Fibroblast of lung (primary cell): ENCODE measurements around the gene EEF2K. TPM values are rescaled to one million over a fixed set of nuclear protein-coding genes. Genes with fewer than 3 reads are reported as not detected.

Source experiments
- DNase-seq, 2 donors: peaks; one replicate each; pipeline versions ENCODE4 v3.0.0 to v3.0.0-alpha.2; 2010; ENCODE audit warnings: low read depth in 2 of 2
- H2AFZ ChIP-seq: 2 replicates; pipeline ENCODE4 v1.5.1; 2012; ENCODE audit warnings: low read length, control low read depth, inconsistent platforms
- H3K27ac ChIP-seq: 2 replicates; pipeline ENCODE4 v1.5.1; 2011; ENCODE audit warnings: low read length, control low read depth; ENCODE audit not compliant: insufficient read depth
- H3K27me3 ChIP-seq: 2 replicates; pipeline ENCODE4 v1.5.1; 2011; ENCODE audit warnings: mild to moderate bottlenecking, low read length; ENCODE audit not compliant: control insufficient read depth, insufficient read depth
- H3K36me3 ChIP-seq: 2 replicates; pipeline ENCODE4 v1.5.1; 2011; ENCODE audit warnings: low read length; ENCODE audit not compliant: control insufficient read depth, insufficient read depth
- H3K4me1 ChIP-seq: 2 replicates; pipeline ENCODE4 v1.5.1; 2011; ENCODE audit warnings: low read length; ENCODE audit not compliant: control insufficient read depth, insufficient read depth; ENCODE audit errors: extremely low read depth
- H3K4me2 ChIP-seq: 2 replicates; pipeline ENCODE4 v1.5.1; 2011; ENCODE audit warnings: low read length, control low read depth; ENCODE audit not compliant: insufficient read depth; ENCODE audit errors: extremely low read depth
- H3K4me3 ChIP-seq, 4 experiments: fragments of 200-600 bp in 1 of 4; sonication (generic) in 1 of 4; replicated peaks in 1 of 4; 2 replicates each; pipeline ENCODE4 v1.5.1; 2011 to 2016; ENCODE audit warnings: low read length in 4 of 4, low read depth in 3 of 4, mild to moderate bottlenecking in 3 of 4, control low read depth in 2 of 4, inconsistent platforms in 1 of 4, mixed read lengths in 1 of 4; ENCODE audit not compliant: insufficient read depth in 1 of 4; ENCODE audit errors: control extremely low read depth in 1 of 4
- H3K79me2 ChIP-seq: 2 replicates; pipeline ENCODE4 v1.5.1; 2012; ENCODE audit warnings: mild to moderate bottlenecking, low read length, inconsistent platforms; ENCODE audit not compliant: control insufficient read depth, insufficient read depth
- H3K9ac ChIP-seq: 2 replicates; pipeline ENCODE4 v1.5.1; 2011; ENCODE audit warnings: mild to moderate bottlenecking, low read length, control low read depth; ENCODE audit not compliant: insufficient read depth
- H3K9me3 ChIP-seq: 2 replicates; pipeline ENCODE4 v1.5.1; 2012; ENCODE audit warnings: low read depth, low read length; ENCODE audit not compliant: control insufficient read depth, insufficient read depth
- H4K20me1 ChIP-seq: 2 replicates; pipeline ENCODE4 v1.5.1; 2011; ENCODE audit warnings: low read length; ENCODE audit not compliant: control insufficient read depth, insufficient read depth; ENCODE audit errors: extremely low read depth
- EZH2 ChIP-seq: IDR thresholded peaks from 2 replicates; pipeline ENCODE4 v1.5.1; 2012; ENCODE audit warnings: low read length, control low read depth, mild to moderate bottlenecking; ENCODE audit errors: missing control alignments
- polyA plus RNA-seq, 2 donors: library from polyadenylated mRNA; depleted of rRNA in 1 of 2; stranded (reverse) in 1 of 2; unstranded in 1 of 2; fragments of >200 nt; gene quantifications; 2 replicates each; pipeline ENCODE4 v1.2.1, GENCODE V29; 2011 to 2012; ENCODE audit warnings: missing spikeins in 1 of 2
- total RNA-seq: library from RNA; depleted of rRNA; stranded (reverse); fragments of >200 nt; gene quantifications from 2 replicates; pipeline ENCODE4 v1.2.1, GENCODE V29; 2014
- TF ChIP-seq, protein P1 (sequence below), 2 donors: IDR thresholded peaks in 1 of 2; conservative IDR thresholded peaks in 1 of 2; 1 replicate in 1 of 2; 2 replicates in 1 of 2; pipeline ENCODE4 v1.5.1; 2011 to 2012; ENCODE audit warnings: low read length in 2 of 2, control low read depth in 1 of 2, inconsistent platforms in 1 of 2, low read depth in 1 of 2, mild to moderate bottlenecking in 1 of 2

EEF2K gene
- total and polyA plus RNA-seq, 2 donors (not counting 1 experiment from before 2014, with no cell fraction given): 8.9 to 22.6 TPM

DNA sequence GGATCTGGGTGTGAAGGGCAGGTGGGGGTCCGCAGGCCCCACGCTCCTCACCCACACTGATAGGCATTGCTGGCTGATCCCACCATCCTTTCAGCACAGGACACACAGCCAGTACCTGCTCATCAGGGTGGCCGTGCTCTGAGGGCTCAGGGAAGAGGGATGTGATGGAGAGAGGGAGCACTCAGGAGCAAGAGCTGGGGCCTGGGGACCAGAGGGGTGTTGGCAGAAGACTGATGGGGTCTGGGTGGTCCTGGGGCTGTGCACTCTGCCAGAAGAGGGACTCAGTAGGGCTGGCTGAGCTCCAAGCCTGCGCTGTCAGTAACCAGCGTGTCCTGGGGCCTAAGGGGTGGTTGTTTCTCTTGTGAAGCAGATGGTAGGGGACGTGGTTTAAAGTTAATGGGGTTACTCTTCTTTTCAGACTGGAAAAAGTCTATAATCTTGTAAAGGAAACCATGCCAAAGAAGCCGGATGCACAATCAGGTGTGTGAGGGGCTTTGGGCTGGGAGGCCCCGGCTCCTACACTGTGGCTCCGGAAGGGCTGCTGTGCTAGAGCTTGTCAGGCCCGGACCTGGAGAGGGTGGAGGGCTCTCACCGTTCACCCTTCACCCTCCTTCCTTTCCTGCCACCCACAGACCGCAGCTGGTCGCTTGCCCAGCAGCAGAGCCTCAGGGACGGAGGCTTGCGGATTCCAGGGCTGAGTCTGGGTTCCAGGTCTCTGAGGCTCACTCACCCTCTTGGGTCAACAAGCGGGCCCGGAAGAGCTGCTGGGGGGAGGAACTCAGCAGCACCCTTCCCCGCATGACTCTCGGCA is 118.9 kb downstream of the EEF2K start:
- no peak overlapping the region for H3K4me3 ChIP-seq
- no peaks in the 10 kb centered on the region for H3K9me3 ChIP-seq
- no peak overlapping the region for H2AFZ ChIP-seq
- H3K27ac ChIP-seq: no peak overlapping the region
- no peak for TF ChIP-seq EZH2
- TF ChIP-seq, protein P1, sequence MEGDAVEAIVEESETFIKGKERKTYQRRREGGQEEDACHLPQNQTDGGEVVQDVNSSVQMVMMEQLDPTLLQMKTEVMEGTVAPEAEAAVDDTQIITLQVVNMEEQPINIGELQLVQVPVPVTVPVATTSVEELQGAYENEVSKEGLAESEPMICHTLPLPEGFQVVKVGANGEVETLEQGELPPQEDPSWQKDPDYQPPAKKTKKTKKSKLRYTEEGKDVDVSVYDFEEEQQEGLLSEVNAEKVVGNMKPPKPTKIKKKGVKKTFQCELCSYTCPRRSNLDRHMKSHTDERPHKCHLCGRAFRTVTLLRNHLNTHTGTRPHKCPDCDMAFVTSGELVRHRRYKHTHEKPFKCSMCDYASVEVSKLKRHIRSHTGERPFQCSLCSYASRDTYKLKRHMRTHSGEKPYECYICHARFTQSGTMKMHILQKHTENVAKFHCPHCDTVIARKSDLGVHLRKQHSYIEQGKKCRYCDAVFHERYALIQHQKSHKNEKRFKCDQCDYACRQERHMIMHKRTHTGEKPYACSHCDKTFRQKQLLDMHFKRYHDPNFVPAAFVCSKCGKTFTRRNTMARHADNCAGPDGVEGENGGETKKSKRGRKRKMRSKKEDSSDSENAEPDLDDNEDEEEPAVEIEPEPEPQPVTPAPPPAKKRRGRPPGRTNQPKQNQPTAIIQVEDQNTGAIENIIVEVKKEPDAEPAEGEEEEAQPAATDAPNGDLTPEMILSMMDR (conservative IDR thresholded peaks at IDR 0.05 in 1 of 2, IDR thresholded peaks at IDR 0.05 in 1 of 2; ENCODE audit: low read depth in 1 of 2, low read length in 2 of 2): no peak
- peaks cover 33% of the 10 kb centered on the region for H3K36me3 ChIP-seq
- no peaks in the 10 kb centered on the region for H3K27me3 ChIP-seq
- H3K79me2 ChIP-seq: no peaks in the 10 kb centered on the region
- no peak overlapping the region for H3K4me2 ChIP-seq
- H3K9ac ChIP-seq: no peak overlapping the region
- no peaks in the 10 kb centered on the region for H4K20me1 ChIP-seq
- no peak for DNase-seq
- no peaks in the 10 kb centered on the region for H3K4me1 ChIP-seq

DNA sequence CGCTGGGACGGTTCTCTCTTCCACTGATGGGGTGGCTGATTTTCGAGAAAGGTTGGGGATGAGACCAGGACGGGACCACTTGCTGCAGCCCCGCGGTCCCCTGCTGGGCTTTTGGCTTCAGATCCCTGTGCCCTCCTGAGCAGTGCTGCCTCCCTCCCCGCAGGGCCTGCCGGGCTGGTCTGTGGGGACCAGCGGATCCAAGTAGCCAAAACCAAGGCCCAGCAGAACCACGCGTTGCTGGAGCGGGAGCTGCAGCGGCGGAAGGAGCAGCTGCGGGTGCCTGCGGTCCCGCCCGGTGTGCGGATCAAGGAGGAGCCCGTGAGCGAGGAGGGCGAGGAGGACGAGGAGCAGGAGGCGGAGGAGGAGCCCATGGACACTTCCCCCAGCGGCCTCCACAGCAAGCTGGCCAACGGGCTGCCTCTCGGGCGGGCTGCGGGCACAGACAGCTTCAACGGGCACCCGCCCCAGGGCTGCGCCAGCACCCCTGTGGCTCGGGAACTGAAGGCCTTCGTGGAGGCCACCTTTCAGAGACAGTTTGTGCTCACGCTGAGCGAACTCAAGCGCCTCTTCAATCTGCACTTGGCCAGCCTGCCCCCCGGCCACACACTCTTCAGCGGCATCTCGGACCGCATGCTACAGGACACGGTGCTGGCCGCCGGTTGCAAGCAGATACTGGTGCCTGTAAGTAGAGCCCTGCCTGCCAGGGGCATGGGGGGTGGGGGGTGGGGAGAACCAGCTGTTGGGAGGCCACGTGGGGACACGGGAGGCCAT is 119.7 kb downstream of the EEF2K start:
- Histone ChIP-seq H3K4me3 (no peak overlapping the region), H3K79me2 (no peaks in the 10 kb centered on the region), H3K9me3 (no peaks in the 10 kb centered on the region), H3K4me2 (no peak overlapping the region), H3K36me3 (peaks cover 33% of the 10 kb centered on the region), H2AFZ (no peak overlapping the region), H4K20me1 (no peaks in the 10 kb centered on the region), H3K9ac (no peak overlapping the region), H3K27ac (no peak overlapping the region), H3K27me3 (no peaks in the 10 kb centered on the region), H3K4me1 (no peaks in the 10 kb centered on the region)
- TF ChIP-seq, protein P1 (conservative IDR thresholded peaks at IDR 0.05 in 1 of 2, IDR thresholded peaks at IDR 0.05 in 1 of 2; ENCODE audit: low read depth in 1 of 2, low read length in 2 of 2): no peak
- TF ChIP-seq EZH2: no peak
- no peak for DNase-seq

DNA sequence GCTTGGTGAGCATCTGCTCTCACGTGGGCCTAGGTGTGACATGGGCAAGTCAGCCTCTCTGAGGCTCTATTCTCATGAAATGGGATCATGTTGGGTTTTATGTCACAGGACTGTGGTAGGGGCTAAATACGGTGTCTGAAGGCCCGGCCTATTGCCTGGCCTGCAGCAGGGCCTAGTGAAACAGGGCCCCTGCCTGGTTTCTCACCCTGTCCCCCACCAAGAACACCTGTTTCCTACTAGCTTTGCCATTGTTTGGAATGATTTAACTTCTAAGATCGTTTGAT is 120.2 kb downstream of the EEF2K start:
- no peaks in the 10 kb centered on the region for H3K79me2 ChIP-seq
- H2AFZ ChIP-seq: no peak overlapping the region
- no peak overlapping the region for H3K27ac ChIP-seq
- H3K4me1 ChIP-seq: no peaks in the 10 kb centered on the region
- no peaks in the 10 kb centered on the region for H3K9me3 ChIP-seq
- H4K20me1 ChIP-seq: no peaks in the 10 kb centered on the region
- no peak overlapping the region for H3K4me2 ChIP-seq
- H3K4me3 ChIP-seq: no peak overlapping the region
- no peak for DNase-seq
- TF ChIP-seq EZH2: no peak
- TF ChIP-seq, protein P1 (conservative IDR thresholded peaks at IDR 0.05 in 1 of 2, IDR thresholded peaks at IDR 0.05 in 1 of 2; ENCODE audit: low read depth in 1 of 2, low read length in 2 of 2): no peak
- H3K36me3 ChIP-seq: peaks cover 33% of the 10 kb centered on the region
- H3K9ac ChIP-seq: no peak overlapping the region
- H3K27me3 ChIP-seq: no peaks in the 10 kb centered on the region
